NCI-H146 (cell line): ENCODE measurements around the gene MYBPC2.

Experiments used
- DNase-seq: peaks from one replicate; lab custom pipeline; 2025; lab: John Stamatoyannopoulos, UW

MYBPC2 gene

GRCh38 chr19:50481351-50482149 is 48.9 kb downstream of the MYBPC2 start:
- no peak for DNase-seq

GRCh38 chr19:50482271-50482855 is 49.7 kb downstream of the MYBPC2 start:
- DNase-seq = no peak

GRCh38 chr19:50482916-50483315 is 50.2 kb downstream of the MYBPC2 start:
- no peak for DNase-seq

- DNase-seq = no peak
These were observed 52.7 kb downstream of the MYBPC2 start for GRCh38 chr19:50485284-50485955.

GRCh38 chr19:50486823-50487515 is 54.3 kb downstream of the MYBPC2 start:
- DNase-seq = no peak

- no peak for DNase-seq
These were observed 55.9 kb downstream of the MYBPC2 start for GRCh38 chr19:50488389-50489194.

- DNase-seq = no peak
These were observed 56.8 kb downstream of the MYBPC2 start for GRCh38 chr19:50489461-50490011.

GRCh38 chr19:50490411-50490811 is 57.7 kb downstream of the MYBPC2 start:
- no peak for DNase-seq

GRCh38 chr19:50490991-50491472 is 58.3 kb downstream of the MYBPC2 start:
- no peak for DNase-seq

- DNase-seq = no peak
These were observed 59.8 kb downstream of the MYBPC2 start for GRCh38 chr19:50492303-50493052.

- DNase-seq = no peak
These were observed 60.5 kb downstream of the MYBPC2 start for GRCh38 chr19:50493171-50493570.

GRCh38 chr19:50494186-50495019 is 61.7 kb downstream of the MYBPC2 start:
- no peak for DNase-seq

- no peak for DNase-seq
These were observed 62.4 kb downstream of the MYBPC2 start for GRCh38 chr19:50495020-50495531.

GRCh38 chr19:50496189-50497021 is 63.7 kb downstream of the MYBPC2 start:
- no peak for DNase-seq

GRCh38 chr19:50497022-50497405 is 64.3 kb downstream of the MYBPC2 start:
- no peak for DNase-seq

- no peak for DNase-seq
These were observed 65.7 kb downstream of the MYBPC2 start for GRCh38 chr19:50498219-50499056.

GRCh38 chr19:50500060-50500752 is 67.5 kb downstream of the MYBPC2 start:
- peak; percentile 82 for DNase-seq
